SK-N-MC (cell line): ENCODE results near the gene CPOX.

Experiments used
- EZH2 ChIP-seq: fragments of 200-600 bp; sonication (generic); IDR thresholded peaks from one replicate; pipeline ENCODE4 v1.6.1; 2017; ENCODE audit warnings: antibody characterized with exemption
- FOXP2 ChIP-seq: optimal IDR thresholded peaks from 2 replicates; pipeline ENCODE3; 2011; ENCODE audit warnings: mild to moderate bottlenecking, moderate library complexity; ENCODE audit not compliant: insufficient read depth; ENCODE audit errors: extremely low read length, control extremely low read depth
- POLR2AphosphoS5 ChIP-seq: IDR thresholded peaks from 2 replicates; pipeline ENCODE4 v1.6.1; 2012; ENCODE audit warnings: mild to moderate bottlenecking, low read depth, low read length, borderline replicate concordance

DNA sequence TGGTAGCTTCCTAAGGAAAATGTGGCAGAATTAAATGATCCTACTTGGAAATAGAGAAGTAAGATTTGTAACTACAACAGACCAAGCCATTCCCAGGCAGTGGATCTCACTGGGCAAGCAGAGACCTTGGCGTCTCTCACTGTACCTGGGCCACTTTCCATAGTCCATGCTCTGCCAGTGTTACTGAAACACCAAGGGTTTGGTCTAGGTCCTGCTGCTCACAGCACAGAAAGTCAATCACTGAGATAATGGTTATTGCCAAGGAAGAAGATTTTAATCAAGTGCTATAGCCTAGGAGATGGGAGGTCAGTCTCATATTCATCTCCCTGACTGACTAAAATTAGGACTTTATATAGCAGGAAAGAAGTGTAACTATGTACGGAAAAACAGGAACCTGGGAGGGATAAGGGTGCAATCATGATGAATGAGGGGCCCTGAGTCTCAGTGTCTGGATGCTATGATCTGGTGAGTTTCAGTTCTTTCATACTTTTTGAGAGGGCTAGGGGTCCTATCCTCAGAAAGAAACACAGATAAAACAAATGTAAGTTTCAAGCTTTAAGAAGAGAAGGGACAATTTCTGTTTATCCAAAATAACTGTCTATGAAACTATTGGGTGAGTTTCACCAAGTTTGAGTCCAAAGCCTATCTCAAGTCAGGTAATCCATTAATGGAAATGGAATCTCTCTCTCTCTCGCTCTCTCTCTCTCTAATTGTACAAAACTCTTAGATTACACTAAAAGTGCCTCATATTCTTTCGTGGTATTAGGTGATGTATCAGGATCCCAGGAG, 41.0 kb downstream of the CPOX start:
- no peak for TF ChIP-seq POLR2AphosphoS5
- TF ChIP-seq EZH2: no peak
- no peak for TF ChIP-seq FOXP2
